Naive thymus-derived CD8-positive, alpha-beta T cell (primary cell): Measurements from ENCODE around the gene C1orf167. TPM values are rescaled to one million over a fixed set of nuclear protein-coding genes. Genes with fewer than 3 reads are reported as not detected.

Experiments
- ATAC-seq, 2 donors: fragments of 150-1000 bp; cut with Tn5 transposase in 1 of 2; sonication (Bioruptor Pico), chemical (Tn5 transposase) in 1 of 2; 1 replicate in 1 of 2; 2 replicates in 1 of 2; pipeline ENCODE4 v1.10.0; 2021; ENCODE audit warnings: mild to moderate bottlenecking in 2 of 2, moderate library complexity in 2 of 2
- POLR2A ChIA-PET: fragments of 350-600 bp; sonication (Branson Sonifier 250); formaldehyde crosslinking; loops from one replicate; lab custom pipeline; 2021; ENCODE audit warnings: antibody characterized with exemption; lab: Charles Lee
- DNase-seq, 10 donors: peaks; one replicate each; pipeline versions ENCODE4 v3.0.0 to v3.0.0-alpha.2; 2020 to 2022
- H3K27ac Mint-ChIP-seq, 10 donors: one replicate each; pipeline ENCODE4 v1.8.0; 2020 to 2022; ENCODE audit warnings: mild to moderate bottlenecking in 10 of 10, mixed read lengths in 10 of 10, moderate library complexity in 4 of 10, inconsistent platforms in 1 of 10
- H3K27me3 Mint-ChIP-seq, 5 donors: one replicate each; pipeline ENCODE4 v1.8.0; 2021 to 2022; ENCODE audit warnings: mixed read lengths in 5 of 5
- H3K36me3 Mint-ChIP-seq, 3 donors: one replicate each; pipeline ENCODE4 v1.8.0; 2020 to 2022; ENCODE audit warnings: mixed read lengths in 3 of 3, mild to moderate bottlenecking in 2 of 3, inconsistent platforms in 1 of 3
- H3K4me1 Mint-ChIP-seq, 4 donors: one replicate each; pipeline ENCODE4 v1.8.0; 2021 to 2022; ENCODE audit warnings: mixed read lengths in 4 of 4
- H3K4me3 Mint-ChIP-seq, 10 donors: one replicate each; pipeline ENCODE4 v1.8.0; 2020 to 2022; ENCODE audit warnings: mild to moderate bottlenecking in 10 of 10, mixed read lengths in 10 of 10, moderate library complexity in 6 of 10, inconsistent platforms in 1 of 10
- H3K9me3 Mint-ChIP-seq, 9 donors: one replicate each; pipeline ENCODE4 v1.8.0; 2020 to 2022; ENCODE audit warnings: mixed read lengths in 9 of 9, mild to moderate bottlenecking in 3 of 9, inconsistent platforms in 1 of 9, moderate library complexity in 1 of 9
- polyA plus RNA-seq, 3 donors: library from polyadenylated mRNA; unstranded; fragments of 300-500 nt; fragmentation: Illumina TruSeq; gene quantifications; one replicate each; pipeline ENCODE4 v1.2.3, GENCODE V29; 2021
- total RNA-seq, 8 experiments: library from RNA in 2 of 8; stranded (reverse) in 2 of 8; gene quantifications; one replicate each; pipeline ENCODE4 v1.2.3 and lab custom pipeline; 2021 to 2026

C1orf167 gene
- total and polyA plus RNA-seq, 5 experiments from 2014 or later = not detected

- no peaks in the 10 kb centered on the region for H3K9me3 Mint-ChIP-seq
- no peak for ATAC-seq
- no peaks in the 10 kb centered on the region for H3K36me3 Mint-ChIP-seq
- peaks cover 12 to 57% (median 45%) of the 10 kb centered on the region in 4 donors for H3K4me1 Mint-ChIP-seq
- no peaks in the 10 kb centered on the region for H3K27me3 Mint-ChIP-seq
- DNase-seq = no peak
- no peak overlapping the region for H3K27ac Mint-ChIP-seq
- H3K4me3 Mint-ChIP-seq = no peak overlapping the region
- POLR2A ChIA-PET = no interaction called here
Measured at GRCh38 chr1:11727119-11727518, 34.9 kb upstream of the C1orf167 start.

GRCh38 chr1:11728126-11728806, 33.7 kb upstream of the C1orf167 start:
- peaks cover 12 to 68% (median 56%) of the 10 kb centered on the region in 4 donors for H3K4me1 Mint-ChIP-seq
- POLR2A ChIA-PET = interaction anchor here (1.1 to 1.5 kb wide), 2 partner anchors 8 to 80 kb away, joined by 3 read pairs; no protein-coding TSS in a partner anchor

DNA sequence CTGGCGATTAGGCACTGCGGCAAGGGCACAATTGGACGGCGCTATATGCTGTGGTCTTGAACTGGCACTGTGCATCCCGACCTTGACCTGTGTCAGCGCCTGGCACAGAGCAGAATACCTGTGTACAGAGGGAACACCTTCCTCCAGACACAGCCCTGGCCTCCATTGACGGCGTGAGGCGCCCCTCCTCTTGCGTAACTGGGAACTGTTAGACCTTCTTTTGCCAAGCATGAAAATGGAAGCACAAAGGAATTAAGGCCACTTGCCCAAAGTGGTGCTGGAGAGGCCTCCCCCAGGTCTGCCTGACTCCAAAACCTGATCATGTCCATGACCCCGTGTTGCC, 32.9 kb upstream of the C1orf167 start:
- POLR2A ChIA-PET = interaction anchor here (1.1 to 1.5 kb wide), 2 partner anchors 9 to 81 kb away, joined by 3 read pairs; no protein-coding TSS in a partner anchor
- H3K4me1 Mint-ChIP-seq = peaks cover 12 to 71% (median 60%) of the 10 kb centered on the region in 4 donors
- peak overlapping the region in 1 of 10 donors; percentile 65 for H3K27ac Mint-ChIP-seq
- no peaks in the 10 kb centered on the region for H3K27me3 Mint-ChIP-seq
- ATAC-seq = no peak
- peak overlapping the region in 5 of 10 donors; percentile 18 to 100 (median 88) for H3K4me3 Mint-ChIP-seq
- no peaks in the 10 kb centered on the region for H3K36me3 Mint-ChIP-seq
- H3K9me3 Mint-ChIP-seq = no peaks in the 10 kb centered on the region
- no peak for DNase-seq

More at GRCh38 chr1:11728126-11728806, 33.7 kb upstream of the C1orf167 start:
- Mint-ChIP-seq H3K36me3 (no peaks in the 10 kb centered on the region), H3K27ac (peak overlapping the region in 3 of 10 donors; percentile 38 to 53 (median 49)), H3K9me3 (no peaks in the 10 kb centered on the region), H3K4me3 (no peak overlapping the region), H3K27me3 (no peaks in the 10 kb centered on the region)
- DNase-seq = no peak
- ATAC-seq = no peak

DNA sequence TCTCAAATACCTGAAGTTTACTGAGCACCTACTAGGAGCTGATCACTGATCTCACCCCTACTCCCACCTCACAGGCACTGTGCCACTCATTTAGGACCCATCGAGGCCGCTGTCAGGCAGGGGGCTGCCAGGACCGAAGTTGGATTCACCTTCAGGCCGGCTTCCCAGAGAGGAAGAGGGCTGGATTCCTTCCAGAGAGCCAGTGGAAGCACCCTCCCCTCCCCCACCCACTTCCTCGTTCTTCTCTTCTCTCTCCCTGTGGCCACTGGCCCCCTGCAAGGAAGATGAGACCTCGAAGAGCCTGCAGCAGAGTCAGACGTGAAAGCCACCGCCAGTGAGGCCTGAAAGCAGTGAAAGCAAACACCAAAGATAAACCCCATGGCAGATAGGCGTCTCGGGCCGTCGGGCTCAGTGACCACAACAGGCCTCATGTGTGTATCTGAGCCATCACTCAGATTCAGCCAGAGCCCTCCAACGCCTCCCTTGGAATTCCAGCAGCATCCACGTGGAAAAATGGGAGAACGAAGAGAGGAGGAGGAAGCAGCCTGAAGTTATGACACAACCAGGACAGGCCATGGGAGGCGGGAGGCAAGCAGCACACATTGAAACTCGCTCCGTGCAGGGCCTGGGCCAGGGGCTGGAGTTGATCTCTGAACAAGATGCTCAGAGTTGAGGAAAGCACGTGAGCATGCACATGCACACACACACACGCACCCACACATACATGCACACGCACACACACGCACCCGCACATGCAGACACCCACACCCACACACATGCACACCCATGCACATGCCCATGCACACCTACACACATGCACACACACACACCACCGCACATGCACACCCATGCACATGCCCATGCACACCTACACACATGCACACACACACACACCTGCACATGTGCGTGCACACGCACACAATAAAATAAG, 32.2 kb upstream of the C1orf167 start:
- H3K36me3 Mint-ChIP-seq = no peaks in the 10 kb centered on the region
- peak overlapping the region; percentile 77 to 100 (median 92) for H3K4me3 Mint-ChIP-seq
- ATAC-seq (no peak), DNase-seq (no peak)
- peak overlapping the region; percentile 76 to 97 (median 86) for H3K27ac Mint-ChIP-seq
- no peaks in the 10 kb centered on the region for H3K9me3 Mint-ChIP-seq
- no peaks in the 10 kb centered on the region for H3K27me3 Mint-ChIP-seq
- peaks cover 12 to 68% (median 60%) of the 10 kb centered on the region in 4 donors for H3K4me1 Mint-ChIP-seq
- POLR2A ChIA-PET = interaction anchor here (0.7 to 2.8 kb wide), 9 partner anchors 8 to 178 kb away, joined by 3 to 28 read pairs (median 5); partner anchors contain the start of genes CLCN6 and MTHFR

DNA sequence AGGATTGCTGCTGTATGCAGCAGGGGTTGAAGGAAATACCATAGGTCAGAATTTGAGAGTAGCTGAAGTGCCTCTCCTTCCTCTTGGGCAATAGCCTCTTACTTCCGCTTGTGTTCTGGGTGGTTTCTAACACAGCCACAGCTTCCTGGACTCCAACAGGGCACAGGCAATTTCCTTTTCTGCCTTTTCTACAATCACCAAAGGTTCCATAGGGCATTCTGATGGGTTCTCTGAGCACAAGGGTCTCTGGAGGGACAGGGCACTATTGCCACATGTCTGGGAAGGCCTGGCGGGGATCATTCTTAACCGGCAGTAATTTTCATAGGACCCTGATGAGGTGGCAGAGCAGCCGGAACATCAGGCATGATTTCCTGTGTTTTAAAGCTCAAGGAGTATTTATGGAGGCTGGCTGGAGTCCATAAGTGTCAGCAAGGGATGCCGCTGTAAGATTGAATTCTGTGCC, 31.5 kb upstream of the C1orf167 start:
- H3K27me3 Mint-ChIP-seq = no peaks in the 10 kb centered on the region
- DNase-seq (peak in 7 of 10 donors; percentile 33 to 70 (median 43)), ATAC-seq (peak; percentile 81 to 86)
- H3K9me3 Mint-ChIP-seq = no peaks in the 10 kb centered on the region
- no peaks in the 10 kb centered on the region for H3K36me3 Mint-ChIP-seq
- H3K4me3 Mint-ChIP-seq = peak overlapping the region; percentile 77 to 100 (median 92)
- H3K27ac Mint-ChIP-seq = peak overlapping the region; percentile 76 to 97 (median 86)
- peaks cover 13 to 67% (median 58%) of the 10 kb centered on the region in 4 donors for H3K4me1 Mint-ChIP-seq
- POLR2A ChIA-PET = interaction anchor here (0.7 to 2.8 kb wide), 8 partner anchors 8 to 178 kb away, joined by 3 to 28 read pairs (median 5); partner anchors contain the start of genes CLCN6 and MTHFR

- no peaks in the 10 kb centered on the region for H3K36me3 Mint-ChIP-seq
- DNase-seq (peak in 5 of 10 donors; percentile 29 to 43 (median 39)), ATAC-seq (peak; percentile 34 to 46)
- H3K9me3 Mint-ChIP-seq = no peaks in the 10 kb centered on the region
- no peaks in the 10 kb centered on the region for H3K27me3 Mint-ChIP-seq
- H3K27ac Mint-ChIP-seq = peak overlapping the region; percentile 71 to 97 (median 92)
- POLR2A ChIA-PET = interaction anchor here (0.7 to 2.8 kb wide), 4 partner anchors 12 to 176 kb away, joined by 5 to 28 read pairs (median 8); partner anchors contain the start of genes CLCN6 and MTHFR
- H3K4me1 Mint-ChIP-seq = peaks cover 13 to 68% (median 61%) of the 10 kb centered on the region in 4 donors
- H3K4me3 Mint-ChIP-seq = peak overlapping the region; percentile 77 to 100 (median 92)
Measured at GRCh38 chr1:11731691-11732283, 30.2 kb upstream of the C1orf167 start.

GRCh38 chr1:11733306-11733705, 28.7 kb upstream of the C1orf167 start:
- Mint-ChIP-seq H3K4me1 (peaks cover 26 to 79% (median 75%) of the 10 kb centered on the region in 4 donors), H3K27me3 (no peaks in the 10 kb centered on the region), H3K36me3 (no peaks in the 10 kb centered on the region), H3K4me3 (peak overlapping the region in 9 of 10 donors; percentile 15 to 98 (median 39)), H3K27ac (peak overlapping the region in 5 of 10 donors; percentile 29 to 95 (median 49)), H3K9me3 (no peaks in the 10 kb centered on the region)
- no peak for DNase-seq
- POLR2A ChIA-PET = interaction anchor here (1.3 kb wide), 1 partner anchor 13 kb away, joined by 3 read pairs; no protein-coding TSS in a partner anchor
- ATAC-seq = no peak

DNA sequence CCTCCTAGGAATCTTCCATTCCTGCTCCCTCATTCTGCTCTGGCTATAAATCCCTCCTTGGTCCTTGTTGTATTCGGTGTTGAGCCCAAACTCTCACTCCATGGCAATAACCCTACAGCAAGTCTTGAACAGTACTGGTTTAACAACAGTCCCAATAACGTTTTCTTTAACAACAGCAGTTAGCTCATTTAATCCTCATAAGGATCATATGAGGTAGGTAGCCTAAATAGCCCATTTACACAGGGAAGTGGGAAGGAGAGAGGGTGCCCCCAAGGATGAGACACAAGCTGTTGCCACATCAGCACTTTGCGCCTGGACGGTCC, 26.5 kb upstream of the C1orf167 start:
- H3K9me3 Mint-ChIP-seq = no peaks in the 10 kb centered on the region
- peak overlapping the region; percentile 87 to 98 (median 94) for H3K4me3 Mint-ChIP-seq
- peaks cover 31 to 81% (median 78%) of the 10 kb centered on the region in 4 donors for H3K4me1 Mint-ChIP-seq
- ATAC-seq (peak in 1 of 2 donors; percentile 2), DNase-seq (no peak)
- H3K27ac Mint-ChIP-seq = peak overlapping the region; percentile 0 to 97 (median 74)
- no peaks in the 10 kb centered on the region for H3K27me3 Mint-ChIP-seq
- POLR2A ChIA-PET = interaction anchor here (1.1 to 3.3 kb wide), 3 partner anchors 16 to 173 kb away, joined by 3 to 23 read pairs (median 13); no protein-coding TSS in a partner anchor
- no peaks in the 10 kb centered on the region for H3K36me3 Mint-ChIP-seq

DNA sequence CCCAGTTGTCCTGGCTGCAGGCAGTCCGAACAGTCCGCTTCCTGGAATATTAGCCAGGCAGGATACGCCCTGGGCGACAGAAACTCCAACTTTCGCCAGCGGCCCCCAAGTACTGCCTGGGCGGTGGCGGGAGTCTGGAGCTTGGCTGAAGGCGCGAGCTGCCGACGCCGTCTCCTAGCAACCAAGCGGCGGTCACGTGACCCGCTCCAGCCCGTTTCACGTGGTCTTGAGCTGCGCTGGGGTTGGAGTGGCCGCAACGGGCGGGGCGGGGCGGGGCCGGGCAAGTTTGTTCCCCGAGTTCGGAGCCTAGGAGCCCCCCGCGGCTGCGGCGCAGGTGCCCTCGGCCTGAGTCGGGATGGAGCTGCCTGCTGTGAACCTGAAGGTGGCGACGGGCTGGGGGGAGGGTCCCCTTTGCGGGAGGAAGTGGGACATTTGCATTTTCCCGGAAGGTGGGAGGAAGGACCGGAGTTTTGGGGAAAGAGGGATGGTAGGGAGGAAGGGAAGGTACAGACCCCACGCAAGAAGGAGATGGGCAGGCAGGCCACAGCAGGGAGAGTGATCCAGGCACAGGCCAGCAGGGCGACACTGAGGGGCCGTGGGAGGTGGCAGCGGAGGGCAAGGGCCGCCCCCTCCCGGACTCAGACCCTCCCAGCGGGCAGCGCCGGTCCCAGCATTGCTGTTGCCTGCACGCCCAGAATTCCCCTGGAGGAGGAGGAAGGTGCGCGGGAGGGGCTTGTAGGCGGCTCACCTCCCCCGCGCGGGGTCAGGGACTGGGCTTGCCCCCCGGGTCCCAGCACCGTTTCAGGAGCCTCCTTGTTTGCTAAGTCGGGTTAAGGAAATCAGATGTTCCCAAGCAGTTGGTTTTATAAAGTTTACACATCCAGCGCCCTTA, 25.9 kb upstream of the C1orf167 start, which contains the start of gene AGTRAP:
Gene AGTRAP (plus strand): TSS at position 283 of the 892 bp plus-strand sequence. CDS start 73 bp downstream, at position 356.
- Mint-ChIP-seq H3K36me3 (no peaks in the 10 kb centered on the region), H3K4me1 (peaks cover 36 to 81% (median 79%) of the 10 kb centered on the region in 4 donors), H3K9me3 (no peaks in the 10 kb centered on the region), H3K27me3 (no peaks in the 10 kb centered on the region), H3K4me3 (peak within 1 kb of the TSS; percentile 87 to 98 (median 94)), H3K27ac (peak within 1 kb of the TSS; percentile 39 to 97 (median 84))
- ATAC-seq = peak; percentile 72 to 78
- POLR2A ChIA-PET = interaction anchor here (0.6 to 3.3 kb wide), 9 partner anchors 13 to 474 kb away, joined by 3 to 23 read pairs (median 3); partner anchors contain the start of genes FBXO6 and MTOR
- peak; percentile 75 to 92 (median 78) for DNase-seq

DNA sequence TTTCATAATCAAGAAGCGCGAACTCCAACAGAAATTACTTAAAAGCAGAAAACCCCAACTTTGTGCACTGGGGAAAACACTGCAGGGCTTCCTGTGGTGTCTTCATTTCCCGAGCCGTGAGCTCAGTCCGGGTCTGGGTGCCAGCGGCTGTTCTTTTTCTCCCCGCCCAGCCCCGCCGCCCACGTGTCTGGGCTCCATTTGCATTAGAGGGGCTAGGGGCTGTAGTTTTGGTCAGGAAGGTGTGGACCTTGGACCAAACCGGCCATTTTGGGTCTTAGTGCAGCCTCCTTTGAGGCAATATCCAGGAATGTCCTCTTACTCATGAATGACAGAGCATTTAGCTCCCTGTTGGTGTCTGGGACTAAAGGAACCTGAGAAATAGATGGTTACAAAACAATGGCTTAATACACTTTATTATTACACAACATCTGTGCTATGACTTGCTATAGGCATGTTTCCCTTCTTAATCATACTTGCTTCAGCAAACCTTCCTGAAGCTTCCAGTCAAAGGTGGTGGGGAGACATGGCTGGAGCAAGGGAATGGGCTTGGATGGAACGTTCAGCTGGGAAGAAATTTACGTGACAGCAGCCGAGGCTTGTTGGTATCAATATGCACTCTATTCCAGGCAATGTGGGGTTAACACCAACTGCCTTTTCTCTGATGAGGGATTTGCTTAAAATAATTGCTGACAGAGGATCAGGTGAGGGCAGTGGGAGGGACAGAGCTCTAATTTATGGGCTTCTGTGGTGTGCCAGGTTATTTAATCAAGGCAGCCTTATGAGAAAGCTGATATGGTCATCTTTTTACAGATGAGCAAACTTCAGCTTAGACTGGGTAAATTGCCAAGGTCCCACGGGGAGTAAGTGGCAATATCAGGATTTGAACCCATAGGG, 25.0 kb upstream of the C1orf167 start:
- peak overlapping the region; percentile 87 to 98 (median 94) for H3K4me3 Mint-ChIP-seq
- peaks cover 36 to 81% (median 79%) of the 10 kb centered on the region in 4 donors for H3K4me1 Mint-ChIP-seq
- H3K36me3 Mint-ChIP-seq = no peaks in the 10 kb centered on the region
- ATAC-seq (peak; percentile 57 to 70), DNase-seq (peak in 8 of 10 donors; percentile 11 to 51 (median 30))
- no peaks in the 10 kb centered on the region for H3K9me3 Mint-ChIP-seq
- H3K27ac Mint-ChIP-seq = peak overlapping the region; percentile 39 to 97 (median 78)
- no peaks in the 10 kb centered on the region for H3K27me3 Mint-ChIP-seq
- POLR2A ChIA-PET = interaction anchor here (0.6 to 3.3 kb wide), 8 partner anchors 12 to 676 kb away, joined by 3 to 23 read pairs (median 4); partner anchors contain the start of gene MTOR
